AG04450 (cell line): ENCODE results near the gene RNF217. TPM values are rescaled to one million over a fixed set of nuclear protein-coding genes. Genes with fewer than 3 reads are reported as not detected.

Experiments
- CTCF ChIA-PET: fragments of 300-600, 350-600 bp; formaldehyde crosslinking; extraction: SDS; loops from one replicate; lab custom pipeline; 2022; ENCODE audit warnings: antibody characterized with exemption, inconsistent platforms; lab: Charles Lee
- POLR2A ChIA-PET: fragments of 350-600 bp; formaldehyde crosslinking; extraction: SDS; loops from one replicate; lab custom pipeline; 2021; ENCODE audit warnings: antibody characterized with exemption, inconsistent platforms; lab: Yijun Ruan, JAX
- DNase-seq: peaks from one replicate; pipeline ENCODE4 v3.0.0-alpha.2; 2011; ENCODE audit warnings: low read depth, low spot score
- H3K27ac ChIP-seq: one replicate; pipeline ENCODE4 v1.5.1; 2012; ENCODE audit warnings: low read depth, low read length, control low read depth
- H3K27me3 ChIP-seq: one replicate; pipeline ENCODE4 v1.6.0; 2012; ENCODE audit warnings: low read length; ENCODE audit not compliant: control insufficient read depth, insufficient read depth
- H3K4me3 ChIP-seq: 2 replicates; pipeline ENCODE4 v1.5.1; 2011; ENCODE audit warnings: mild to moderate bottlenecking, low read depth, low read length, control low read depth
- H3K9me3 ChIP-seq: 2 replicates; pipeline ENCODE4 v1.5.1; 2012; ENCODE audit warnings: low read length; ENCODE audit not compliant: control insufficient read depth, insufficient read depth
- polyA plus RNA-seq: library from polyadenylated mRNA; depleted of rRNA; stranded (reverse); fragments of >200 nt; gene quantifications from 2 replicates; pipeline ENCODE4 v1.2.3, GENCODE V29; 2011
- TF ChIP-seq, protein P1 (sequence below): IDR thresholded peaks from 2 replicates; pipeline ENCODE4 v1.5.1; 2011; ENCODE audit warnings: low read depth, low read length, control low read depth, inconsistent platforms

RNF217 gene
- polyA plus RNA-seq, 1 experiment: 24.6 TPM

DNA sequence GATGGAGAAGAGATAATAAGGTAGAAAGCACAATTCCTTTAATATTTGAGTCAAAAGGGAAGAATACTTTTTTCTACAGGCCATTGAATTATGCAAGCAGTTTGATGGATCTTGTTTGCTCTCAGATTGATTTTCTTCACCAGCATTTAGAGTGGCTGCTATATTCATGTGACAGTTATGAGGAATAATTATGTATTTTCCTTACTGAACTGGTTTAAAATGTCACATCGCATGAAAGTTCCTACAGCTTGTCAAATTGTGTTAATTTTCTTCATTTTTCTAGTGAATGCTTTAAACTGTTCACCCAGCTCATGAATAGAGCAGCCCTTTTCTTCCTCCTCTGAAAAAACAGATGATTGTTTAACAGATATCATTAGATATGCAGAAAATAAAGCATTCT is 153.9 kb downstream of the RNF217 start:
- DNase-seq: no peak
- ChIA-PET POLR2A (no interaction called here), CTCF (interaction anchor here (0.9 to 1.1 kb wide), 2 partner anchors 12 to 246 kb away, joined by 3 to 13 read pairs; no protein-coding TSS in a partner anchor)
- H3K27me3 ChIP-seq: no peaks in the 10 kb centered on the region
- TF ChIP-seq, protein P1, sequence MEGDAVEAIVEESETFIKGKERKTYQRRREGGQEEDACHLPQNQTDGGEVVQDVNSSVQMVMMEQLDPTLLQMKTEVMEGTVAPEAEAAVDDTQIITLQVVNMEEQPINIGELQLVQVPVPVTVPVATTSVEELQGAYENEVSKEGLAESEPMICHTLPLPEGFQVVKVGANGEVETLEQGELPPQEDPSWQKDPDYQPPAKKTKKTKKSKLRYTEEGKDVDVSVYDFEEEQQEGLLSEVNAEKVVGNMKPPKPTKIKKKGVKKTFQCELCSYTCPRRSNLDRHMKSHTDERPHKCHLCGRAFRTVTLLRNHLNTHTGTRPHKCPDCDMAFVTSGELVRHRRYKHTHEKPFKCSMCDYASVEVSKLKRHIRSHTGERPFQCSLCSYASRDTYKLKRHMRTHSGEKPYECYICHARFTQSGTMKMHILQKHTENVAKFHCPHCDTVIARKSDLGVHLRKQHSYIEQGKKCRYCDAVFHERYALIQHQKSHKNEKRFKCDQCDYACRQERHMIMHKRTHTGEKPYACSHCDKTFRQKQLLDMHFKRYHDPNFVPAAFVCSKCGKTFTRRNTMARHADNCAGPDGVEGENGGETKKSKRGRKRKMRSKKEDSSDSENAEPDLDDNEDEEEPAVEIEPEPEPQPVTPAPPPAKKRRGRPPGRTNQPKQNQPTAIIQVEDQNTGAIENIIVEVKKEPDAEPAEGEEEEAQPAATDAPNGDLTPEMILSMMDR: no peak
- peaks cover 8% of the 10 kb centered on the region for H3K9me3 ChIP-seq
- H3K27ac ChIP-seq: no peak overlapping the region
- no peak overlapping the region for H3K4me3 ChIP-seq

DNA sequence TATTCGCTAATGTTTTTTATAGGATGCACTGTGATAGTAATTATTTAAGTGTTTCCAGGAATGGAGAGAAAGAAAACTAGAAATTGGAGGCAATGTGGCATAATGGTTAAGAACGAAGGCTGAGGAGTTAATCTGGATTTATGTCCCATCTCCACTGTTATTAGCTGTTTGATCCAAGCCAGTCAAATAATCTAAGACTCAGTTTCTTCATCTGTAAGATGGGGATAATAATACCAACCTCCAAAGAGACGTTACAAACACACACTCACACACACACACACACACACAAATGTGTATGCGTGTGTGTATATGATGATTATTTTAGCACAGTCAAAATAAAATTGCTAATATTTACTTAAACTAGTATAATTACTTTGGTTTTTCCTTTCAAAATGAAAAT is 154.5 kb downstream of the RNF217 start:
- CTCF ChIA-PET: no interaction called here
- Histone ChIP-seq H3K4me3 (no peak overlapping the region), H3K9me3 (peaks cover 8% of the 10 kb centered on the region), H3K27me3 (no peaks in the 10 kb centered on the region), H3K27ac (no peak overlapping the region)
- TF ChIP-seq, protein P1: no peak
- POLR2A ChIA-PET: no interaction called here
- no peak for DNase-seq

DNA sequence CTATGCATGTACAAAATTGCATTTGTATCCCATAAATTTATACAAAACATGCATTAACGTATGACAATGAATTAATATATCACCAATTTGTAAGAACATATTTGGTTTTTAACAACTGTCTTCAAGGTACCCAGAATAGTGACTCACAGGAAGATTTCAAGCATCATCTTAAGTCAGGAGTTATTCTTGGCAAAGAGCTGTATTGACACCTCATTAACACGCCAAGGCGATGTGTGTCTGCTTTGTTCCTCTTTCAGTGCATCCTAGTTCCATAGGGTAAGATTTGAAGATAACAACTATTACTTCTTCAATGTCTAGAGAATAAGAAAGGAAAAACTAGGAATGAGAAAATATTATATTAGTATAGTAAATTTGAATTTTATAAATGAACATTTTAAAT is 155.6 kb downstream of the RNF217 start:
- Histone ChIP-seq H3K27ac (no peak overlapping the region), H3K9me3 (peaks cover 3% of the 10 kb centered on the region), H3K27me3 (no peaks in the 10 kb centered on the region), H3K4me3 (no peak overlapping the region)
- POLR2A ChIA-PET: no interaction called here
- TF ChIP-seq, protein P1: no peak
- CTCF ChIA-PET: interaction anchor here (2.9 kb wide), 1 partner anchor 247 kb away, joined by 18 read pairs; no protein-coding TSS in a partner anchor
- DNase-seq: no peak

DNA sequence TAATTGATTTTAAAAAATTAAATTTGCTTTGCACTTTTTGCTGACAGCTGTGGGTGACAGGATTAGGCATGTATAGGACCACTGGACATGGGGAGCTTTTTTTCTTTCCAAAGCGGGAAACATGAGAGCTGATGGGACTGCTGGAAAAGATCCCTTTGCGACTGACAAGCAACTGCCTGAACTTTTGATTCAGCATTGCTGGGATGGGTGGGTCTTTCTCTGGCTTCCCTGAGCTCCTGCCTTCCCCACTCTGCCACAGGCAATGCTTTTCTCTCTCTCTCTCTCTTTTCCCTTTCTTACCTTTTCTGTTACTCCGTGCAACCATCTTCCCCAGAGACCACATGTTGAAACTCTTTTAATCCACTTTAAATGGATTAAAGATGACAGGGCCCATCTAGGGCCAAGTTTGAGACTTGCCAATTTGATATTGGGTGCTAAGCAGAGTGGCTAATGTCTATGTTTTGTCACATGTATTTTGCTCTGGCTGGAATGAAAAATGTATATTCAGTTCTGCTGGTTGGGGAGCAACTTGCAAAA is 157.9 kb downstream of the RNF217 start:
- ChIA-PET POLR2A (no interaction called here), CTCF (interaction anchor here (0.6 to 2.9 kb wide), 3 partner anchors 73 to 249 kb away, joined by 3 to 18 read pairs (median 4); no protein-coding TSS in a partner anchor)
- Histone ChIP-seq H3K9me3 (no peaks in the 10 kb centered on the region), H3K27me3 (no peaks in the 10 kb centered on the region), H3K27ac (no peak overlapping the region), H3K4me3 (no peak overlapping the region)
- TF ChIP-seq, protein P1: no peak
- no peak for DNase-seq

DNA sequence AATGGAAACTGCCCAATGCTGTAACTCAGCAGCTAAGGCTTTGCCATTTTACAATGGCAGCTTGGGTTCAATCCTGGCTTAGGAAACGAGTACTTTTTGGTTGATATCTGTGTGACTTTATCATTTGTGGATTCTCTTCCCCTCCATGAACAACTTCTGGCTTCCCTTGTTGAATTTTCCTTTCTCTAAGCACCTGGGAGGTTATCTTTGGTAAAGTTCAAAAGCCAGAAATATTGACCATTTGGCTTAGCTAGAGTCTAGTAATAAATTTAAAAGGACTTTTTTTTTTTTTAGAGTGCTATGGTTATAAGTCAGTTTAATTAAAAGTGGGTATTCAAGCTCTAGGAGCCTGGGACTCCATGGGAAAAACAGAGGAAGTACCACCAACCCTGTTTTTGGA is 159.7 kb downstream of the RNF217 start:
- Histone ChIP-seq H3K4me3 (no peak overlapping the region), H3K9me3 (peaks cover 4% of the 10 kb centered on the region; the same call in 1 of the 2 replicates), H3K27me3 (no peaks in the 10 kb centered on the region), H3K27ac (no peak overlapping the region)
- ChIA-PET CTCF (no interaction called here), POLR2A (interaction anchor here (1.1 kb wide), 1 partner anchor 154 kb away, joined by 3 read pairs; no protein-coding TSS in a partner anchor)
- TF ChIP-seq, protein P1: no peak
- DNase-seq: no peak
